ENCODE results near the gene CLCN4.

The CLCN4 gene

GRCh38 chrX:10156199-10157031 lies at the start of gene CLCN4:
TSS of gene CLCN4 (plus strand) at chrX:10156975. CDS start at chrX:10185033, 28,058 bp downstream.
- DNase-seq (ENCODE audit: low read depth, low spot score): peak; percentile 96

DNA sequence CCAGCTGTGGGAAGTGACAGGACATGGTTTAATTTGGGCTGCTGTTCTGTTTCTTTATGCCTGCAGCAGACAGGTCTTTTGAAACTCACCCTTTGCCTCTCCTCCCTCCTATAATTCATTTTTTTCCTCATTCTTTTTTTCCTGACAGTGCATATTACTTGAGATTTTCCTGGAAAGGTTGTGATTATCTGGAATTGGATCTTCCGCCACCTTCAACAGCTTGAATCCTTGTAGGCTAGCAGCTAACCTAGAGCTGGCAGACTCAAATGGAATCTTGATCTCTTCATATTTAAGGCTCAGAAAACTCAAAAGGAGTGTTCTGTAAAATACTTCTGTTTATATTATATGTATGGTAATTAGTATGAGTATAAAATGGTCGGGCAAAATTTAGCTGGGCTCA lies 49.3 kb upstream of the CLCN4 start:
- no peak for DNase-seq (ENCODE audit: low read depth, low spot score)

DNA sequence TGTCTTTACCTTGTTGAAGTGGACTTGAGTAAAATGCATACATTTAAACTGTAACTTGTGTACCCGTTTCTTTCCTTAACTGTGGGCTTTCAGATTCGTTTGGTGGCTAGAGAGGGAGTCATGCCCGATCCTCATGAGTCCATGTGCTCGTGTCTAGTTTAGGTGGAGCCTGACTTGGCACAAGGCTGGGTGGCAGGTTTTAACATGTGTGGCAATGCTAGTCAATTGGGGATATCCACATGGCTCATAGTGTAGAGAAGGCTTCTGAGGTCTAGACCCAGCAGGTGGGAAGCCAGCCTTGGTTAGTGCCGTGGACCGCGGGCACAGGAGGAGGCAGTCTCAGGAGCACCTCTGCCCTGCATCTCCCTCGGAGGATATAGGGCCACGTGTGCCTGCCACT lies 48.5 kb upstream of the CLCN4 start:
- DNase-seq (ENCODE audit: low read depth, low spot score): no peak

DNA sequence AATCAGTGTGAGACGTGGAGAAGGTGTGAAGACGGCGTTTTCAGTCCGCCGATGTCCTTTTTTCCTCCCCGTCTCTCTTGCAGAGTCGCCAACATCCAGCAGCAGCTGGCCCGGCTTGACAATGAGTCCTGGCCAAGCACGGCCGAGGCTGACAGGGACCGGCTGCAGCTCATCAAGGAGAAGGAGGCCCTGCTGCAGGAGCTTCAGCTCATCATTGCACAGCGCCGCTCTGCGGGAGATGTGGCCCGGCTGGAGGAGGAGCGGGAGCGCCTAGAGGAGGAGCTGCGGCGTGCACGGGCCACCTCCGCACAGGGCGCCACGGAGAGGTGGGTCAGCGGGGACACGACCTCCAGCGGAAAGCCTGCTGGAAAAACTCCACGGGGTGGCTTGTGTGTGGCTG lies 47.1 kb upstream of the CLCN4 start:
- DNase-seq (ENCODE audit: low read depth, low spot score): no peak

- no peak for DNase-seq (ENCODE audit: low read depth, low spot score)
These were observed 46.3 kb upstream of the CLCN4 start for GRCh38 chrX:10110316-10110935.

DNA sequence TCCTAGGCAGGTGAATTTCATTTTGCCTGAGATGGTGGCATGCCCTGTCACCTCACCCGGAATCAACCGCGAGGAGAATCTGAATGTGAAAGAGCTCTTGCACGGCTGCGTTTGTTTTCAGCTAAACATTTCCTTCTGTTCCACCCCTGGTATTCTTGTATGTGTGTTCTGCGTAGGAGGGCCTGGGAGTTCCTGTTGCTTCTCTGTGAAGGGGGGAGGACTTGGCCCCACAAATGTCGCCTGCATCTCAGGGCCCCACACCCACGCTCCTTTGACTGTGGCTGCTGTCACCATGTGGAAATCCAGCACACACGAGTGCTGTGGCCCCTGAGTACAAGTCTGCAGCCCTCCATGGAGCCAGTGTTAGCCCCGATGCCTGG lies 45.8 kb upstream of the CLCN4 start:
- DNase-seq (ENCODE audit: low read depth, low spot score): no peak

- DNase-seq (ENCODE audit: low read depth, low spot score): no peak
These were observed 45.2 kb upstream of the CLCN4 start for GRCh38 chrX:10111364-10112148.

DNA sequence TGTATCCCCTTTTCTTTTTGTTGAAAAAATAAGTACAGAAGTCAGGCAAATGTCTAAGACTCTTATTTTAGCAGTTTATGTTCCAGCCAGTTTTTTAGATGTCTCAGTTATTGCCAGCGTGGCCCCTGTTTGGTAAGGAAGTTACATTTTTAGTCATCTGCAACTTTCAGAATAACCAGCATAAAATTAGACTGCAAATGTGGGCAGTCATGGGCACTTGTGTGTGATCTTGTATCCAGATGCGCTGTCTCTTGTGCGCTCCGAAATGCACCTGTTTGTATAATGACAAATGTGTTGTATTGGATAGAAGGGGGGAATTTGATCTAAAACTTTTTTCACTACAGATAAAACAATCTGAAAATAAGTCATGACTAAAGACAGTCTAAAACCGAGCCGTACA lies 44.3 kb upstream of the CLCN4 start:
- DNase-seq (ENCODE audit: low read depth, low spot score): no peak

- DNase-seq (ENCODE audit: low read depth, low spot score): no peak
These were observed 41.7 kb upstream of the CLCN4 start for GRCh38 chrX:10115082-10115481.

- no peak for DNase-seq (ENCODE audit: low read depth, low spot score)
These were observed 39.5 kb upstream of the CLCN4 start for GRCh38 chrX:10117301-10117700.

DNA sequence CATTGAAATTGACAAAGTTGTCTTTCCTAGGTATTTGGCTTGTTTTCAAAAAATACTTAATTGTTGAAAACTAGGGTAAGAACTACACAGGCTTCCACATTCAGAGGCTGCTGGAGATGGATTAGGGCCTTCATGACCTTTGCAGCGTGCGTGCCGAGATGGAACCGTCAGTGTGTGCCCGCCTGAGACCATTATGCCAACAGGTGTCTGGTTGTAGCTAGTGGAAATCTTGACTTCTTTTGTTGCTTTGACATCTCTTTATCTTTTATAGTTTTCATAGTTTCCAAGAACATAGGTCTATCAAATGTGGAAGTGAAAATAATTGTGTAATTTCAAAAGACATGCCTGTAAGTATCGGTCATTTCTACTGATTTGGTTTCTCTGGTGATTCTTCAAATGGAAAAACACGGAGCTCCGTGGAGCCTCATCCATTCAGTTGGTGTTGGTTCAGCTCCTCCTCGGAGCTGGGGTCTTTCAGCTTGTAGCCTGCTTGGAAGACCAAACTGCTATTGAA lies 38.9 kb upstream of the CLCN4 start:
- DNase-seq (ENCODE audit: low read depth, low spot score): no peak

DNA sequence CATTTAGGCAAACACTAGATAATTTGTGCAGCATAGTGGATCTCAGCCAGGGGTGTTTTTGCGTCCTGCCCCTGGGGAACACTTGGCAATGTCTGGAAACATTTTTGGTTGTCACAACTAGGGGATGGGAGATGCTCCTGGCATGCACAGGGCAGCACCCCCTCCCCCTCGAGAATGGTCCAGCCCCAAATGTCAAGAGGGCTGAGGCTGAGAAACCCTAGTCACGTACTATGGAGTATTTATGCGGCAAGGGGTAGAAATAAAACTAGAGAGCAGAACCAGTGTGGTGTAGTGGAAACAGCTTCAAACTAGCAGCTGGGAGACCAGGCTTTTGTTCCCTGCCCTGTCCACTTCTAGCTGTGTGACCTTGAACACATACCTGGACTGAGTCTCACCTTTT lies 38.2 kb upstream of the CLCN4 start:
- no peak for DNase-seq (ENCODE audit: low read depth, low spot score)

DNA sequence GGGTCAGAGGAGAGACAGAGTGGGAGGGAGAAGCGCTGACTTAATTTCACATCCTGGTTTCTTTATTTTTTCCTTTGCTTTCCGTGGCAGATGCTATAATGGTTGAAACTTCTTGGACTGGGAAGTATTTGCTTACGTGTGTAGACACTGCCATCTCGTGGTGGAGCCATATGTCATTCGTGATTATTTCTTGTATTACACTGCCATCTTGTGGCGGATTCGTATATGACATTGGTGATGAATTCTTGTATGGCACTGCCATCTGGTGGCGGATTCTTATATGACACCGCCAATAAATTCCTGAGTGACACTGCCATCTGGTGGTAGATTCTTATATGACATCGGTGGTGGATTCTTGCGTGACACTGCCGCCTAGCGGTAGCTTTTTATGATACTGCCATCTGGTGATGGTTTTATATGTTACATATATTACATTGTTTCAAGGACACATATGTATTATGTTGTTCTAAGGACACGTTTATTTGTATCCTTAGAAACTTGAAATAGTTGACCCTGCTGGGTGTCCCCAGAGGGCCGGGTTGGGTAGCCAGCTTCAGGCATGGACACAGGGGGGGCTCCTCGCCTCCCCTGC lies 37.3 kb upstream of the CLCN4 start:
- DNase-seq (ENCODE audit: low read depth, low spot score): peak; percentile 85

GRCh38 chrX:10120331-10120730 lies 36.4 kb upstream of the CLCN4 start:
- no peak for DNase-seq (ENCODE audit: low read depth, low spot score)

- no peak for DNase-seq (ENCODE audit: low read depth, low spot score)
These were observed 35.9 kb upstream of the CLCN4 start for GRCh38 chrX:10120828-10121227.

DNA sequence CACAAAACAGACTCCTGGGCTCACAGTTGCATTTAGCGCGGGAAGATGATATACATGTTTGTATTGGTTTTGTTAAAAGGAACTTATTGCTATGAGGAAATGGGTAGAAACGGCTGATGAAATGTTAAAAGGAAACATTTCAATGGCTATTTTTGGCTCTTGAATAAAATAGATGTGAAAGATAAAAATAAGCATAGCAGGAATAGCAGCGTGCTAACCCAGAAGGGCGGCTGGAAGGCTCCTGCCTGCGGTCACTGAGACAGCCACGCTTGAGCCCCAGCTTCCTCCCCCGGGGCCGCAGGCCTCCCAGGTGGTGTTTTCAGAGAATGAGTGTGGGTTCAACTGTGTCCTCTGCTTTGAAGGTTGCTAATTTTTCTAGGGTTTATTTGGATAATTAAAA lies 35.0 kb upstream of the CLCN4 start:
- no peak for DNase-seq (ENCODE audit: low read depth, low spot score)

DNA sequence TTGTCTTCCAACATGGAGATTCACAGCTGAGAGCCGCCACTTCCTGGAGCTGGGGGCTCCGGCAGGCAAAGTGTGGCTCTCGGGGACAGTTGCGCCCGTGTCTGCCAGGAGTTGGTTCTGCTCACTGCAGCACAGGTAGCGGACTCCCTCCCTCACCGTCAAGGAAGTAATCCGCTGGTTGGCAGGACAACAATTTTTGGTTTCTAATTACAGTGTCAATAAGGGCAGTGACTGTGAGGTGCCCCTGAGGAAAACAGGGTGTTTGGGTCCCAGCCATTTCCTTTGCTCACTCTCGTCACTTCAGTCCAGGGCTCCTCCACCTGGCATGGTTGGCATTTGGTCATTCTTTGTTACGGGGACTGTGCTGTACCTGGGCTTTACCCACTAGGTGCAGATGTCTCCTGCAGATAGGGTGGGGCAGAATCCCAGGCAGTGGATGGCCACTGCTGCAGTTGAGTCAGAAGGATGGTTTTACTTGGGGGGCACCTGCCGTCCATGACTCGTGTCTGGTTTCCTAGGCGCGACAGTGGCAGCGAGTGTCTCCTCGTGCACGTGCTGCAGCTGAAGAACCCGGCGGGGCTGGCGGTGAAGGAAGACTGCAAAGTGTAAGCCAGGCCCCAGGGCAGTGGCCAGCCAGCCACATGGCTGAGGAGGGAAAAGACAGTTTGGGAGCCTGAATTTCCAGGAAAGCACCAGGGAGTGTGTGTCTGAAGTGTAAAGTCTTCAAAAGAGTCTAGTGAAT lies 32.1 kb upstream of the CLCN4 start:
- DNase-seq (ENCODE audit: low read depth, low spot score): no peak

GRCh38 chrX:10125248-10125615 lies 31.5 kb upstream of the CLCN4 start:
- DNase-seq (ENCODE audit: low read depth, low spot score): no peak

DNA sequence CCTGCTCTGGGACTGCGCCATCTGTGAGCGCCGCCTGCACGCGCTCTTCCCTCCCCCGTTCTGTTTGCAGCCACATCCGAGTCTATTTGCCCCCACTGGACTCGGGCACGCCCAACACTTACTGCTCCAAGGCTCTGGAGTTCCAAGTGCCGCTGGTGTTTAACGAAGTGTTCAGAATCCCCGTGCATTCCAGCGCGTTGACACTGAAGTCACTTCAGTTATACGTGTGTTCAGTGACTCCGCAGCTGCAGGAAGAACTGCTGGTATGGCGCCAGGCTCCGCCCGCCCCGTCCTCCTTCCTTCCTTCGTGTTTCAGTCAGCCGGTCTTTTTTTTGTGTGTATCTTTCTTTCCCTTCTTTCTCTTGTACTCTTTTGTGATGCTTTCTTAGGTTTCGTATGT lies 30.7 kb upstream of the CLCN4 start:
- DNase-seq (ENCODE audit: low read depth, low spot score): no peak

GRCh38 chrX:10126834-10127233 lies 29.9 kb upstream of the CLCN4 start:
- no peak for DNase-seq (ENCODE audit: low read depth, low spot score)

GRCh38 chrX:10128386-10128785 lies 28.4 kb upstream of the CLCN4 start:
- no peak for DNase-seq (ENCODE audit: low read depth, low spot score)

Measured in ELF-1 (cell line).